Ovary (tissue), 3 donors: ENCODE measurements around the gene CHRM5.

Experiments
- CTCF ChIP-seq, 3 donors: fragments of 450-650 bp in 2 of 3; fragments of 200-600 bp in 1 of 3; IDR thresholded peaks; one replicate each; pipeline versions ENCODE4 v1.5.1 to v1.8.0; 2016 to 2022; ENCODE audit warnings: antibody characterized with exemption in 3 of 3, mild to moderate bottlenecking in 1 of 3
- POLR2A ChIP-seq: fragments of 450-650 bp; IDR thresholded peaks from one replicate; pipeline ENCODE4 v1.6.1; 2017; ENCODE audit warnings: antibody characterized with exemption, mild to moderate bottlenecking, moderate library complexity
- donor health status: DM: no; HTN: no; CAD: no.

DNA sequence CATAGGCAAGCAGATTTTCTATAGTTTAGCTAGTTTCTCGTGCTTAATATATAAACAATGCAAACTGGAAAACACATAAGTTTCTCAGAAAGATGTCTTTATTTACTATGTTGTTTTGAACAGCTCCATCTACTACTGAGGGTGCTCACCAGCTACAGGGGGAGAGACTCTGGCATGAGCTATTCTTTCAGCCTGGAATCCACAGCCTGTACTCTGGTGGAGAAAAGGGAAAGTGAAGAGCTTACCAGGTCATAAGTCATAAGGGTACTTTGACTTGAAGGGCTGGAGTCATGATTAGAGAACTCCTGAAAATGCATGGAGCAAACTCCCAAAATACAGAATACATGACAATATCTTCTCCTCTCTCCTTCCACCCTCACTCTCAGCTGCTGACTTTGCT, 75.1 kb downstream of the CHRM5 start:
- TF ChIP-seq POLR2A = no peak
- no peak for TF ChIP-seq CTCF (IDR thresholded peaks at IDR 0.05)
